ENCODE results near the gene PTH1R.

PTH1R gene

GRCh38 chr3:46952813-46953212 is 75.3 kb downstream of the PTH1R start:
- no peak for DNase-seq
